ENCODE data around the gene PCDHGC4. TPM values are rescaled to one million over a fixed set of nuclear protein-coding genes. Genes with fewer than 3 reads are reported as not detected.

PCDHGC4 gene
- total RNA-seq, 1 donor from 2014 or later, result 1.8 TPM

GRCh38 chr5:141504216-141504615 lies 19.4 kb downstream of the PCDHGC4 start:
- no peak overlapping the region for H3K27ac ChIP-seq (replicated peaks)
- H3K4me1 ChIP-seq, result peaks cover 38% of the 10 kb centered on the region
- intact Hi-C loops (cut with micrococcal nuclease), result no loop called here
- DNase-seq, result no peak
- no peak overlapping the region for H3K4me3 ChIP-seq
- no peaks in the 10 kb centered on the region for H3K9me3 ChIP-seq (replicated peaks)
- H3K36me3 ChIP-seq, result peaks cover 36% of the 10 kb centered on the region
- H3K27me3 ChIP-seq (ENCODE audit: low read depth), result no peaks in the 10 kb centered on the region
- TF ChIP-seq CTCF (IDR thresholded peaks at IDR 0.05; ENCODE audit: borderline replicate concordance), result no peak

GRCh38 chr5:141506381-141507155 lies 21.7 kb downstream of the PCDHGC4 start:
- Histone ChIP-seq H3K4me3 (no peak overlapping the region), H3K27ac (replicated peaks) (peak overlapping the region; percentile 86), H3K9me3 (replicated peaks) (no peaks in the 10 kb centered on the region), H3K27me3 (ENCODE audit: low read depth) (no peaks in the 10 kb centered on the region), H3K36me3 (peaks cover 38% of the 10 kb centered on the region), H3K4me1 (peaks cover 49% of the 10 kb centered on the region)
- intact Hi-C loops (cut with micrococcal nuclease), result no loop called here
- TF ChIP-seq CTCF (IDR thresholded peaks at IDR 0.05; ENCODE audit: borderline replicate concordance), result no peak
- DNase-seq, result no peak

- Histone ChIP-seq H3K36me3 (peaks cover 42% of the 10 kb centered on the region), H3K4me3 (peak overlapping the region; percentile 53), H3K27ac (replicated peaks) (peak overlapping the region; percentile 86), H3K9me3 (replicated peaks) (no peaks in the 10 kb centered on the region), H3K27me3 (ENCODE audit: low read depth) (no peaks in the 10 kb centered on the region), H3K4me1 (peaks cover 56% of the 10 kb centered on the region)
- TF ChIP-seq CTCF (IDR thresholded peaks at IDR 0.05; ENCODE audit: borderline replicate concordance), result no peak
- intact Hi-C loops (cut with micrococcal nuclease), result no loop called here
- peak; percentile 61 for DNase-seq
Measured at GRCh38 chr5:141507387-141508091, 22.7 kb downstream of the PCDHGC4 start.

GRCh38 chr5:141508440-141508797 lies 23.6 kb downstream of the PCDHGC4 start:
- TF ChIP-seq CTCF (IDR thresholded peaks at IDR 0.05; ENCODE audit: borderline replicate concordance), result no peak
- Histone ChIP-seq H3K4me3 (peak overlapping the region; percentile 53), H3K9me3 (replicated peaks) (no peaks in the 10 kb centered on the region), H3K27ac (replicated peaks) (peak overlapping the region; percentile 86), H3K36me3 (peaks cover 34% of the 10 kb centered on the region), H3K27me3 (ENCODE audit: low read depth) (no peaks in the 10 kb centered on the region), H3K4me1 (peaks cover 65% of the 10 kb centered on the region)
- intact Hi-C loops (cut with micrococcal nuclease), result no loop called here
- no peak for DNase-seq

GRCh38 chr5:141508798-141509611 lies 24.2 kb downstream of the PCDHGC4 start:
- peaks cover 71% of the 10 kb centered on the region for H3K4me1 ChIP-seq
- no peak for TF ChIP-seq CTCF (IDR thresholded peaks at IDR 0.05; ENCODE audit: borderline replicate concordance)
- peaks cover 34% of the 10 kb centered on the region for H3K36me3 ChIP-seq
- peak; percentile 63 for DNase-seq
- H3K9me3 ChIP-seq (replicated peaks), result no peaks in the 10 kb centered on the region
- H3K27me3 ChIP-seq (ENCODE audit: low read depth), result no peaks in the 10 kb centered on the region
- H3K27ac ChIP-seq (replicated peaks), result peak overlapping the region; percentile 86
- intact Hi-C loops (cut with micrococcal nuclease), result no loop called here
- H3K4me3 ChIP-seq, result peak overlapping the region; percentile 53
